GM12872 (cell line): ENCODE data around the gene NUMA1.

Experiments
- TF ChIP-seq, protein P1 (sequence below): IDR thresholded peaks from 3 replicates; pipeline ENCODE4 v1.5.1; 2011; ENCODE audit warnings: low read depth, mild to moderate bottlenecking, low read length, moderate library complexity; ENCODE audit not compliant: insufficient read depth

NUMA1 gene

DNA sequence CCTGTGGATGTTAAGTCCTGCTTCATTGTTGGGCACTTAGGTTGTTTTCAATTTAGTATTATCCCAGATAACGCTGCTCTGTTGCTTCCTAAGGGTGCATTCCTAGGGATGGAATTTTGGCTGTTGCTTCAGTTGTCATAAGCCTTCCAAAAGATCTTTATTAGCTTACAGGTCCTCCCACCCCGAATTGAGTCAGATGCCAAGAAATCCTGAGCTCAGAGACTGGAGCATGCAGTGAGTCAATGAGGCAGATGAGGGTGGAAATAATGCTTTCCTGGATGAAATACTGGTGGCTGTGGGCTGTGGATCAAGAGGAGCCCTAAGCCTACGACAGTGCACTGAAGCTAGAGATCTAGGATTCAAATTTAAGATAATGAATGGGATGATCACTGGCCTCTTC is 92.3 kb downstream of the NUMA1 start:
- TF ChIP-seq, protein P1, sequence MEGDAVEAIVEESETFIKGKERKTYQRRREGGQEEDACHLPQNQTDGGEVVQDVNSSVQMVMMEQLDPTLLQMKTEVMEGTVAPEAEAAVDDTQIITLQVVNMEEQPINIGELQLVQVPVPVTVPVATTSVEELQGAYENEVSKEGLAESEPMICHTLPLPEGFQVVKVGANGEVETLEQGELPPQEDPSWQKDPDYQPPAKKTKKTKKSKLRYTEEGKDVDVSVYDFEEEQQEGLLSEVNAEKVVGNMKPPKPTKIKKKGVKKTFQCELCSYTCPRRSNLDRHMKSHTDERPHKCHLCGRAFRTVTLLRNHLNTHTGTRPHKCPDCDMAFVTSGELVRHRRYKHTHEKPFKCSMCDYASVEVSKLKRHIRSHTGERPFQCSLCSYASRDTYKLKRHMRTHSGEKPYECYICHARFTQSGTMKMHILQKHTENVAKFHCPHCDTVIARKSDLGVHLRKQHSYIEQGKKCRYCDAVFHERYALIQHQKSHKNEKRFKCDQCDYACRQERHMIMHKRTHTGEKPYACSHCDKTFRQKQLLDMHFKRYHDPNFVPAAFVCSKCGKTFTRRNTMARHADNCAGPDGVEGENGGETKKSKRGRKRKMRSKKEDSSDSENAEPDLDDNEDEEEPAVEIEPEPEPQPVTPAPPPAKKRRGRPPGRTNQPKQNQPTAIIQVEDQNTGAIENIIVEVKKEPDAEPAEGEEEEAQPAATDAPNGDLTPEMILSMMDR = no peak

DNA sequence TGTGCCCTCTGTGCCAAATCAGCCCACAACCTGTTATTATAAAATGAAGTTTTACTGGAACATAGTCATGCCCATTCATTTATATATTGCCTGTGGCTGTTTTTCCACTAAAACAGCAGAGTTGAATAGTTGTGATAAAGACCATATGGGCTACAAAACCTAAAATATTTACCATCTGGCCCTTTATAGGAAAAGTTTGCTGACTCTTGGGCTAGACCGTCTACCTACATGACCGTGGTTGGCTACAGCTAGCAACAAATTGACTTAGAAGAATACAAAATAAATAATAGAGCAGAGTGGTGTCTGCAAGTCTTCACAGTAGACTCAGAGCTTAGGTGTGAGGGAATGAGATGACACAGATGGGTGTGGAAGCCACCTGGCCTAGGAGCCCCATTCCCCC is 92.8 kb downstream of the NUMA1 start:
- TF ChIP-seq, protein P1 = no peak

DNA sequence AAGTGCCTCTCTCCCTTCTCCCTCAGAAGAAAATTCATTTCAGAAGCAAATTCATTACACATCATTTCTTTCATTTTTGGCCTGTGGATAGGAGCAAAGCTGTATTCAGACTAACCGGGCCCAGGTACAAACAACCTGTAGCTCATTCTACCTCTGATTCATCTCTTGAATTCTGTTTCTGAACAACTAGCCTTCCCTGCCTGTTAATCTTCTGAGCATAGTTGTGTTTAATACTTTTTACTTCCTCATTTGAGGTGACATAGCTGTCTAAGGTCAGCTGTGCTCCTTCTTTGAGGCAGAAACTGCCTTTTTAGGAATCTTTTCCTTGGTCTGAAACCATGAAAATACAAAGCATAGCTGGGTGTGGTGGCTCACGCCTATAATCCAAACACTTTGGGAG is 94.2 kb downstream of the NUMA1 start:
- TF ChIP-seq, protein P1 = no peak

DNA sequence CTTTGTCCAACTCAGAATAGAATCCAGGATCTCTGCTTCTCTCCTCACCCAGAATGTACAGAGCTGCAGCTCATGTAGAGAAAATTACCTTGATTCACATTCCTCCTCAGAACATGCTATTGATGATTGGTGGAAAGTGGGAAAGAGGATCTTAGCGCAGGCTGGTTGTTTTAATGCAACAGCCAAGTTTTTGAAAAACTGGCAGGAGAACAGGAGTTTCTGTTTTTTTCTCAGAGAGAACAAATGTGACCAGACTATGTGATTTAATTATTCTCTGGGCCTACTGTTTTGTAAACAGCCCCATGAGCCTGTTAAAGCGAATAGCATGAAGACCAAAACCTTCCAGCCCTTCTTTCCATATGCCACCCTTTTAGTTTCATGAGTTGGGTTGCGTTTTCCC is 100.7 kb downstream of the NUMA1 start:
- TF ChIP-seq, protein P1 = no peak

DNA sequence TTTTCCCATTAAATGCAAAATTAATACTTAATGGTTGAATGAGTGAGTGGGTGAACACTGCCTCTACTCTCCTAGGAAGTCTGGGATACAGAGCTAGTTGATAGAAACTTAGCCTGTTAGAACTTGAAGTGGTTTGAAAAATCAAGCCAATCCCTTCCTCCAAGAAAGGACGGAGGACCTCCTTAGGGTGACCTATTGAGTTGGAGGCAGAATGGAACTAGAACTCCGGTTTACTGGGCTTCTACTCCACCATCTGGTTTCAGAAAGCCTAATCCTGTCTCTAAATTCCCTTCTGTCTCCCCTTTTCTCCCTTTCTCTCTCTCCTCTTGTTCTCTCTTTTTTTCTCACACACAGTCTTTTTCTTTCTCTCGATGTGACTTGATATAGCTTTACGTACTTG is 101.2 kb downstream of the NUMA1 start:
- TF ChIP-seq, protein P1 = no peak

DNA sequence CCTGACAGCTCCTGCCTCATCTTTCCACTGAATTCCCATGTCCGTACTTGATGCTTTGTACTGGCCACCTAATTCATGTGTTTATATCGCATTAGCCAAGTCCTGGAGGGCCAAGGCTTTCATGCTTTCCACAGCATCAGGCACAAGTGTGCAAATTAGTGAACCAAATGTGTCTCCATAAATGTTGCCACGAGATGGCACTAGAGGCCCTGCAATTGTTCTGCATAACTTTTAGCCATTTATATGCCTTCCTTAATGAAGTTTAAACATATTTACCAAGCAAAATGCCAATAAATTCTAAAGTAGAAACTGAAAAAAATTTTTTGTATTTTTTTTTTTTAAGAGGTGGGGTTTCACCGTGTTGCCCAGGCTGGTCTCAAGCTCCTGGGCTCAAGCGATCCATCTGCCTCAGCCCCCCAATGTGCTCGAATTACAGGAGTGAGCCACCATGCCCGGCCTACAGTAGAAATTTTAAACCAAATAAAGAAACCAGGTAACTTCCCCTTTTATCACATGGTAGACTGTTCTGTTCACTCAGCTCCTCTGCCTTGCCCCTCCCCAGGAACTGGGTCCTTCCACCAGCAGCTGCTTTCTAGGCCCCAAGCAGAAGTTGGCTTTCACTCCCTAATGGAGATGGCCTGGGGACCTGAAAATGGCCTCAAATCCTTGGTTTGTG is 102.5 kb downstream of the NUMA1 start:
- TF ChIP-seq, protein P1 = peak; percentile 66

DNA sequence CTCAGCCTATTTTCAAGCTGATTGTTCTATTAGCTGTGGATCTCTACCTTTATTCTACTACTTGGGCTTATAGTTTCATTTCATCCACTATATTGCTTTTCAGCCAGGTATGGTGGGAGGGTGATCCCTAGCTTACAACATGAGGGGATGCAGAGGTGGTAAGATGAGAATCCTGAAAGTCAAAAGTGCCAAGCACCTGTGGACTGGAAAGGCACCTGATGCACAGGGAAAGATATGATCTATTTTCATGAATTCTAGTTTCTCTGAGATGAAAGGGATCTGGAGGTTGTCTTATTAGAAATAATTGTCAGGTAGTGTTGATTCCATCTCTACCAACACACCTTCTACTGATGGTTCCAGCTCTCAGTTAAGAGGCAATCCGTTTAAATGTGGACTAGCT is 103.3 kb downstream of the NUMA1 start:
- TF ChIP-seq, protein P1 = no peak

DNA sequence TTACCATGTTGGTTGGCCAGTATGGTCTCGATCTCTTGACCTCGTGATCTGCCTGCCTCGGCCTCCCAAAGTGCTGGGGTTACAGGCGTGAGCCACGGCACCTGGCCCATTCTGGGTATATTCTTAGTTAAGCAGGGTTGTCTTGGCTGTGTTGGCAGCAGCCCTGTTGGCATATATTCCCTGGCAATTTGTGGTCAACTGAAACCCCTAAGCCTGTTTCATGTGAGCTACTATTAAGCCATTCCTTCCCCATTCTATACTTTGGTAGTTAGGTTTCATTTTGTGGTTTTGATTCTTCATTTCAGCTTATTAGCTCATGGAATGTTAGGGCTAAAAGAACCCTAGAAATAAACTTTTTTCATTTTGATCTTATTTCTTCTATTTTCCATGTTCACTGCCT is 103.8 kb downstream of the NUMA1 start:
- TF ChIP-seq, protein P1 = no peak
